HG03439 (cell line): ENCODE data around the gene CA10.

Experiments used
- ATAC-seq: cut with Tn5 transposase; IDR thresholded peaks from one replicate; pipeline ENCODE4 v1.9.1; 2021; ENCODE audit warnings: mild to moderate bottlenecking, moderate library complexity; ENCODE audit not compliant: unreplicated experiment

CA10 gene

GRCh38 chr17:51613255-51613654 lies 545.3 kb downstream of the CA10 start:
- no peak for ATAC-seq

GRCh38 chr17:51612692-51613091 lies 545.8 kb downstream of the CA10 start:
- no peak for ATAC-seq

- ATAC-seq = no peak
These were observed 546.9 kb downstream of the CA10 start for GRCh38 chr17:51611585-51611984.

- no peak for ATAC-seq
These were observed 547.7 kb downstream of the CA10 start for GRCh38 chr17:51610834-51611233.

GRCh38 chr17:51610155-51610554 lies 548.4 kb downstream of the CA10 start:
- ATAC-seq = no peak

- ATAC-seq = no peak
These were observed 550.1 kb downstream of the CA10 start for GRCh38 chr17:51608251-51608933.

GRCh38 chr17:51607512-51607911 lies 551.0 kb downstream of the CA10 start:
- no peak for ATAC-seq

GRCh38 chr17:51604299-51605020 lies 554.1 kb downstream of the CA10 start:
- ATAC-seq = no peak

- no peak for ATAC-seq
These were observed 556.8 kb downstream of the CA10 start for GRCh38 chr17:51601622-51602261.

GRCh38 chr17:51598824-51599223 lies 559.7 kb downstream of the CA10 start:
- no peak for ATAC-seq

GRCh38 chr17:51597345-51597744 lies 561.2 kb downstream of the CA10 start:
- ATAC-seq = no peak

GRCh38 chr17:51595826-51596398 lies 562.6 kb downstream of the CA10 start:
- ATAC-seq = no peak

GRCh38 chr17:51590071-51590656 lies 568.4 kb downstream of the CA10 start:
- no peak for ATAC-seq

GRCh38 chr17:51588063-51588462 lies 570.5 kb downstream of the CA10 start:
- no peak for ATAC-seq

GRCh38 chr17:51587516-51587915 lies 571.0 kb downstream of the CA10 start:
- ATAC-seq = no peak

GRCh38 chr17:51585514-51586104 lies 572.9 kb downstream of the CA10 start:
- ATAC-seq = no peak

- no peak for ATAC-seq
These were observed 577.6 kb downstream of the CA10 start for GRCh38 chr17:51580869-51581268.
